Lower leg skin (tissue), 4 donors: ENCODE data around the gene NUBP2. TPM values are rescaled to one million over a fixed set of nuclear protein-coding genes. Genes with fewer than 3 reads are reported as not detected.

Source experiments
- DNase-seq, 2 donors: peaks; one replicate each; pipeline ENCODE4 v3.0.0-alpha.2; 2019; ENCODE audit warnings: low spot score in 2 of 2
- H3K4me3 ChIP-seq: fragments of 200-600 bp; sonication (generic); 2 replicates; pipeline ENCODE4 v1.5.1; 2017; ENCODE audit warnings: mild to moderate bottlenecking, low read depth; ENCODE audit not compliant: poor library complexity, severe bottlenecking
- CTCF ChIP-seq, 3 donors: fragments of 450-650 bp; IDR thresholded peaks; one replicate each; pipeline ENCODE4 v1.5.1; 2016; ENCODE audit warnings: antibody characterized with exemption in 3 of 3, mild to moderate bottlenecking in 3 of 3, moderate library complexity in 2 of 3
- POLR2A ChIP-seq, 2 donors: fragments of 450-650 bp; IDR thresholded peaks; one replicate each; pipeline ENCODE4 v1.6.1; 2016 to 2017; ENCODE audit warnings: antibody characterized with exemption in 2 of 2, mild to moderate bottlenecking in 1 of 2, moderate library complexity in 1 of 2
- WGBS, 2 donors: methylation state at CpG; one replicate each; pipeline ENCODE4 v1.1.5; 2018; 5-methylcytosine and 5-hydroxymethylcytosine counted together
- intact Hi-C: fragments of 100-400 bp; cut with DNase I; formaldehyde crosslinking; loops from one replicate; pipeline ENCODE4 v1.15.0; 2023; ENCODE audit warnings: low total_unique reads
- total RNA-seq, 4 donors: library from RNA; depleted of rRNA; stranded (reverse); fragments of >200 nt; gene quantifications; one replicate each; pipeline ENCODE4 v1.1.0, GENCODE V29; 2016

Gene NUBP2
- total RNA-seq, 4 donors from 2014 or later: 79.7 to 108 (median 91.3) TPM

DNA sequence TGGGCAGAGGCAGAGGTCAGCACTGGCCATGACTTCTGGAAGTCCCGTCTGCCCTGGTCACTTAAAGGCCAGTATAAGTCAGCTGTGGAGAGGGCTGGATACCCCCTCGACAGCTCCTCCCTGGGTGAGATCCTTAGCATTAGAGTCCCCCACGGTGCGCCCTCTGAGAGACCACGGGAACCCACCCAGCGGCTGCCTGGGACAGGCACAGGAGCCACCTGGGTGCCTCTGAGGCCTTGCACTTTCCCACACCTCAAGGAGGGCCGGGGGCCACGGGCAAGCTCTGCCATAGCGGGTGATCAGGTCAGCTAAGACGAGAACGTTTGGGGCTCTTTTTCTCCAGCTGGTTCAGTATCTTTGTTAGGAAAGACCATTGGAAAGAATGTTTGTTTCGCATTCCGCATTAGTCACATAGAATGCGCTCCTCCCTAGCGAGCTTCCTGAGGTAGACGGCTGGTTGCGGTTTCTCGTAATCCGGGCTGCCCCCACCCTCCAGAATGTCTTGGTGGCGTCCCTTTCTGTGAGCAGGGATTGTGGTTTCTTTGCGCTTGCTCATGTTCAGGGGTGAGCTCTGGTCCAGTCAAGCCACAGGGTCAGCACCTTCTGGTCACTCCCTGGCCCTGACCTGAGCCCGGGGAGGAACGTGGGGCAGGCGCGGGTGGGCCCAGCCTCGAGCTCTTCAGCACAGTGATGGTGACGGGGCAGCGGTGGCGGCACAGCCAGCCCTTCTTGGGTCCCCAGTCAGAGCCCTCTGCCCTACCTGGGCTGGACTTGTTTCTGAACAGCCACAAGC lies 36.7 kb upstream of the NUBP2 start:
- H3K4me3 ChIP-seq: no peak overlapping the region
- TF ChIP-seq POLR2A (IDR thresholded peaks at IDR 0.05): no peak
- TF ChIP-seq CTCF (IDR thresholded peaks at IDR 0.05): no peak
- intact Hi-C loops: loop anchor here (10.0 kb wide), 1 partner anchor 281 kb away; no protein-coding TSS in a partner anchor
- peak in 1 of 2 donors; percentile 81 for DNase-seq
- WGBS, 2 donors: 94 to 95% methylated on average over 28 to 29 of the region's 29 CpGs

- TF ChIP-seq CTCF (IDR thresholded peaks at IDR 0.05): no peak
- no peak for TF ChIP-seq POLR2A (IDR thresholded peaks at IDR 0.05)
- no peak overlapping the region for H3K4me3 ChIP-seq
- intact Hi-C loops: loop anchor here (10.0 kb wide), 1 partner anchor 282 kb away; no protein-coding TSS in a partner anchor
- DNase-seq: no peak
- 87 to 89% methylated on average over 28 to 31 of the region's 31 CpGs for WGBS, 2 donors
Measured at GRCh38 chr16:1746693-1747195, 36.0 kb upstream of the NUBP2 start.

GRCh38 chr16:1747934-1748333 lies 34.8 kb upstream of the NUBP2 start:
- TF ChIP-seq POLR2A (IDR thresholded peaks at IDR 0.05) (no peak), CTCF (IDR thresholded peaks at IDR 0.05) (no peak)
- 91 to 94% methylated on average over 10 to 11 of the region's 11 CpGs for WGBS, 2 donors
- DNase-seq: no peak
- H3K4me3 ChIP-seq: no peak overlapping the region
- intact Hi-C loops: loop anchor here (10.0 kb wide), 1 partner anchor 283 kb away; no protein-coding TSS in a partner anchor

- no peak for DNase-seq
- no peak overlapping the region for H3K4me3 ChIP-seq
- WGBS, 2 donors: 93 to 98% methylated on average over 26 to 28 of the region's 29 CpGs
- TF ChIP-seq CTCF (IDR thresholded peaks at IDR 0.05): no peak
- no peak for TF ChIP-seq POLR2A (IDR thresholded peaks at IDR 0.05)
- intact Hi-C loops: loop anchor here (10.0 kb wide), 1 partner anchor 285 kb away; no protein-coding TSS in a partner anchor
Measured at GRCh38 chr16:1749152-1750117, 33.3 kb upstream of the NUBP2 start.

- no peak for DNase-seq
- WGBS, 2 donors: 95 to 98% methylated on average over 16 of the region's 16 CpGs
- TF ChIP-seq POLR2A (IDR thresholded peaks at IDR 0.05) (no peak), CTCF (IDR thresholded peaks at IDR 0.05) (no peak)
- intact Hi-C loops: no loop called here
- no peak overlapping the region for H3K4me3 ChIP-seq
Measured at GRCh38 chr16:1751946-1752345, 30.8 kb upstream of the NUBP2 start.
